T-helper 17 cell (primary cell): ENCODE data around the gene CSNK1E. TPM values are rescaled to one million over a fixed set of nuclear protein-coding genes. Genes with fewer than 3 reads are reported as not detected.
"Not testable (repeated sequence)": the region's sequence is repeated elsewhere in the genome, so short reads cannot be mapped to it uniquely, and the experiment has no call there.

Source experiments
- ATAC-seq: fragments of 150-1000 bp; cut with Tn5 transposase; 2 replicates; pipeline ENCODE4 v1.10.0; 2021; ENCODE audit warnings: mild to moderate bottlenecking, moderate library complexity
- DNase-seq, 3 donors: peaks; one replicate each; pipeline versions ENCODE4 v3.0.0 to v3.0.0-alpha.2; 2020 to 2021
- H3K9me3 ChIP-seq: one replicate; pipeline ENCODE4 v1.7.0; 2013; ENCODE audit warnings: low read length, mild to moderate bottlenecking; ENCODE audit not compliant: control insufficient read depth, poor library complexity, severe bottlenecking
- H3K27ac Mint-ChIP-seq: one replicate; pipeline ENCODE4 v1.8.0; 2022; ENCODE audit warnings: mild to moderate bottlenecking, moderate library complexity, mixed read lengths
- H3K27me3 Mint-ChIP-seq: one replicate; pipeline ENCODE4 v1.8.0; 2022; ENCODE audit warnings: mixed read lengths
- H3K36me3 Mint-ChIP-seq: one replicate; pipeline ENCODE4 v1.8.0; 2022; ENCODE audit warnings: low read depth, mixed read lengths
- H3K4me1 Mint-ChIP-seq: one replicate; pipeline ENCODE4 v1.8.0; 2022; ENCODE audit warnings: mild to moderate bottlenecking, mixed read lengths
- H3K4me3 Mint-ChIP-seq: one replicate; pipeline ENCODE4 v1.8.0; 2022; ENCODE audit warnings: mild to moderate bottlenecking, moderate library complexity, mixed read lengths
- total RNA-seq, 4 donors: library from RNA in 2 of 4; stranded (reverse) in 2 of 4; gene quantifications; one replicate each; pipeline ENCODE4 v1.2.3 and lab custom pipeline; 2022 to 2026

Gene CSNK1E
- 100 to 1,000 TPM; 157 to 174 TPM for total RNA-seq
- total RNA-seq (lab: John Stamatoyannopoulos, UW) = 58.2 to 77.8 reads per million in 2 donors

GRCh38 chr22:38317122-38317994, at the start of gene CSNK1E:
TSS of gene CSNK1E (minus strand) at chr22:38317433. CDS start at chr22:38314157, 3,276 bp downstream.
- peak; percentile 70 for ATAC-seq
- Mint-ChIP-seq H3K36me3 (no peaks in the 10 kb centered on the region), H3K27ac (peak within 1 kb of the TSS; percentile 95), H3K4me1 (peaks cover 35% of the 10 kb centered on the region), H3K27me3 (no peaks in the 10 kb centered on the region), H3K4me3 (peak within 1 kb of the TSS; percentile 90)
- H3K9me3 ChIP-seq = no peaks in the 10 kb centered on the region
- peak; percentile 68 to 77 (median 71) for DNase-seq

DNA sequence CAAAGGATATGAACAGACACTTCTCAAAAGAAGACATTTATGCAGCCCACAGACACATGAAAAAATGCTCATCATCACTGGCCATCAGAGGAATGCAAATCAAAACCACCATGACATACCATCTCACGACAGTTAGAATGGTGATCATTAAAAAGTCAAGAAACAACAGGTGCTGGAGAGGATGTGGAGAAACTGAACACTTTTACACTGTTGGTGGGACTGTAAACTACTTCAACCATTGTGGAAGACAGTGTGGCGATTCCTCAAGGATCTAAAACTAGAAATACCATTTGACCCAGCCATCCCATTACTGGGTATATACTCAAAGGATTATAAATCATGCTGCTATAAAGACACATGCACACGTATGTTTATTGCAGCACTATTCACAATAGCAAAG, 48.6 kb upstream of the CSNK1E start:
- H3K27ac Mint-ChIP-seq, ATAC-seq, H3K4me3 Mint-ChIP-seq, DNase-seq, H3K9me3 ChIP-seq, H3K4me1 Mint-ChIP-seq, H3K27me3 Mint-ChIP-seq, H3K36me3 Mint-ChIP-seq: not testable (repeated sequence)

GRCh38 chr22:38365174-38365573, 47.9 kb upstream of the CSNK1E start:
- not testable (repeated sequence) for DNase-seq

GRCh38 chr22:38360560-38360959, 43.3 kb upstream of the CSNK1E start:
- H3K4me3 Mint-ChIP-seq, H3K9me3 ChIP-seq, H3K4me1 Mint-ChIP-seq, H3K27ac Mint-ChIP-seq, ATAC-seq, H3K36me3 Mint-ChIP-seq, H3K27me3 Mint-ChIP-seq, DNase-seq: not testable (repeated sequence)

More at GRCh38 chr22:38365174-38365573, 47.9 kb upstream of the CSNK1E start:
- H3K27ac Mint-ChIP-seq, H3K4me1 Mint-ChIP-seq, H3K36me3 Mint-ChIP-seq, H3K27me3 Mint-ChIP-seq, ATAC-seq, H3K9me3 ChIP-seq, H3K4me3 Mint-ChIP-seq: not testable (repeated sequence)

GRCh38 chr22:38359817-38360216, 42.6 kb upstream of the CSNK1E start:
- H3K36me3 Mint-ChIP-seq, H3K4me1 Mint-ChIP-seq, DNase-seq, H3K27me3 Mint-ChIP-seq, H3K4me3 Mint-ChIP-seq, H3K9me3 ChIP-seq, ATAC-seq: not testable (repeated sequence)
- peak overlapping the region; percentile 43 for H3K27ac Mint-ChIP-seq

DNA sequence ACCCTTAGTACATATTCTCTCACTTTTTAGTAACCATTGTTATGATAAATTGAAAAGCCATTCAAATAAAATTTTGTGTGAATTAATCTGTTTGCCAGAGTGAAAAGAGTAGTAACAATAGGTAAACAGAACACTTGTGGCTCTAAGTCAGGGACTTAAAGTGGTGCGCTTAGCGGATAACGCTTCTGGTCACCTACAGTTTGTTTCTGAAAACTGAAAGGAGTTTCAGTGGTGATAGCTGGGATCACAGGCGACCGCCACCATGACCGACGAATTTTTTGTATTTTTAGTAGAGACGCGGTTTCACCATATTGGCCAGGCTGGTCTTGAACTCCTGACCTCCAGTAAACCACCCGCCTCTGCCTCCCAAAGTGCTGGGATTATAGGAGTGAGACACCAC, 40.7 kb upstream of the CSNK1E start:
- H3K9me3 ChIP-seq, H3K4me3 Mint-ChIP-seq, DNase-seq, H3K4me1 Mint-ChIP-seq, H3K27me3 Mint-ChIP-seq, H3K27ac Mint-ChIP-seq, ATAC-seq, H3K36me3 Mint-ChIP-seq: not testable (repeated sequence)

GRCh38 chr22:38355275-38355674, 38.0 kb upstream of the CSNK1E start:
- Mint-ChIP-seq H3K27me3 (no peaks in the 10 kb centered on the region), H3K4me3 (no peak overlapping the region), H3K4me1 (peaks cover 4% of the 10 kb centered on the region), H3K36me3 (no peaks in the 10 kb centered on the region), H3K27ac (no peak overlapping the region)
- H3K9me3 ChIP-seq = no peaks in the 10 kb centered on the region
- no peak for DNase-seq
- no peak for ATAC-seq

DNA sequence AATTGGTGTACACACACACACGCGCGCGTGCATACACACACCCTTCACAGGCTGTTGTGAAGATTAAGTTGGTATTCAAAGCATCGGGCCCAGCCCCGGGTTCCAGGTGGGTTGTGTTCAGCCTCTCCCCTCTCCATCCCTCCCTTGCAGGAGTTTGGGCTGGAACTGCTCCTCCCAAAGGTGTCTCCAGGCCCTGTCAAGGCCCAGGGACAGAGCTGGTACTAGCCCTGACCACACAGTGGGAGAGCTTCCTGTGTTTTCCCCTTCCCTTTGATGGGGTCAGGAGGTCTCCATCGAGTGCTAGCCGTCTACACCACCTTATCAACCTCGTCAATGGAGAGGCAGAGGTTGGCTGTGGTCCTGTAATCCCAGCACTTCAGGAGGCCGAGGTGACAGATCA, 36.5 kb upstream of the CSNK1E start:
- peaks cover 2% of the 10 kb centered on the region for H3K4me1 Mint-ChIP-seq
- no peak overlapping the region for H3K4me3 Mint-ChIP-seq
- ATAC-seq (no peak), DNase-seq (no peak)
- H3K9me3 ChIP-seq = no peaks in the 10 kb centered on the region
- no peaks in the 10 kb centered on the region for H3K27me3 Mint-ChIP-seq
- no peaks in the 10 kb centered on the region for H3K36me3 Mint-ChIP-seq
- H3K27ac Mint-ChIP-seq = no peak overlapping the region

- Mint-ChIP-seq H3K27ac (no peak overlapping the region), H3K27me3 (no peaks in the 10 kb centered on the region), H3K4me1 (peaks cover 2% of the 10 kb centered on the region), H3K36me3 (no peaks in the 10 kb centered on the region), H3K4me3 (no peak overlapping the region)
- DNase-seq (peak; percentile 56 to 75 (median 67)), ATAC-seq (peak; percentile 93)
- no peaks in the 10 kb centered on the region for H3K9me3 ChIP-seq
Measured at GRCh38 chr22:38353142-38353629, 36.0 kb upstream of the CSNK1E start.

- Mint-ChIP-seq H3K36me3 (no peaks in the 10 kb centered on the region), H3K27me3 (no peaks in the 10 kb centered on the region), H3K4me1 (peaks cover 4% of the 10 kb centered on the region), H3K4me3 (no peak overlapping the region), H3K27ac (no peak overlapping the region)
- ATAC-seq (no peak), DNase-seq (no peak)
- no peaks in the 10 kb centered on the region for H3K9me3 ChIP-seq
Measured at GRCh38 chr22:38352436-38352835, 35.2 kb upstream of the CSNK1E start.

DNA sequence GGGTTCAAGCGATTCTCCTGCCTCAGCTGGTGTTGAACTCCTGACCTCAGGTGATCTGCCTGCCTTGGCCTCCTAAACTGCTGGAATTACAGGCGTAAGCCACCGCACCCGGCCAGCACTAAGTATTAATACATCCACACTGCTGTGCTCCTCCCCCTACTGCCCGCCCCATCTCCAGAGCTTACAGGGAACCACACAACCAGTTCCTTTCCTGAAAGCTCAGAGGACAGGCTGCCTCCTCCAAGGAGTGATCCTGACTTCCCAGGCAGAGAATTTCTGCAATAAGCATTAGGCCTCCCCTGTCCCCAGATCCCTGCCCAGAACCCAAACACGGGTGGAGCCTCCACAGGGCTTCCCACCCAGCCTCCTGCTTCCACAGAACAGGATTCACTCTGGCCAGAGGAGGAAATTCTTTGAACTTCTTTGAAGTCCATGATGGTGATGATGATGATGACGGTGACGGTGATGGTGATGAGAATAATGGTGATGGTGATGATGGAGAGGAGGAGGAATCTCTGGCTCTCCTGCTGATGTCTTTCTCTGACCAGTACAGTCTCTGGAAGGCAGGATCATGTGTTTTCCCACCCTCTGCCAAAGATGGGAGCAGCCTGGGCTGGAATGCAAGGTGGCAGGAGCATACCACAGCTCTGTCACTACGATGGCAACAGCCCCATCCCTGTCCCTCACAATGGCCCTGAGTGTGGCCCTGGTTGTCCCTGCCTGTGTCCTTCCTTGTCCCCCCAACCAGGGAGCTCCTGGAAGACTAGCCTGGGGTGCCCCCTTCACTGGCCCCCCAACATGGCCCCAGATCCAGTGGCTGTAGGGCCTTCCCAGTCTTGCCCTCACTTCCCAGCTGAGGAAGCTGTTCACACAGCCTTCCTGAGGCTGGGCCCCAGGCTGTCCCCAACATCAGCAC, 33.5 kb upstream of the CSNK1E start:
- Mint-ChIP-seq H3K4me1 (peaks cover 7% of the 10 kb centered on the region), H3K27ac (peak overlapping the region; percentile 43), H3K27me3 (peaks cover 8% of the 10 kb centered on the region), H3K4me3 (no peak overlapping the region), H3K36me3 (no peaks in the 10 kb centered on the region)
- H3K9me3 ChIP-seq = no peaks in the 10 kb centered on the region
- DNase-seq = no peak
- no peak for ATAC-seq

DNA sequence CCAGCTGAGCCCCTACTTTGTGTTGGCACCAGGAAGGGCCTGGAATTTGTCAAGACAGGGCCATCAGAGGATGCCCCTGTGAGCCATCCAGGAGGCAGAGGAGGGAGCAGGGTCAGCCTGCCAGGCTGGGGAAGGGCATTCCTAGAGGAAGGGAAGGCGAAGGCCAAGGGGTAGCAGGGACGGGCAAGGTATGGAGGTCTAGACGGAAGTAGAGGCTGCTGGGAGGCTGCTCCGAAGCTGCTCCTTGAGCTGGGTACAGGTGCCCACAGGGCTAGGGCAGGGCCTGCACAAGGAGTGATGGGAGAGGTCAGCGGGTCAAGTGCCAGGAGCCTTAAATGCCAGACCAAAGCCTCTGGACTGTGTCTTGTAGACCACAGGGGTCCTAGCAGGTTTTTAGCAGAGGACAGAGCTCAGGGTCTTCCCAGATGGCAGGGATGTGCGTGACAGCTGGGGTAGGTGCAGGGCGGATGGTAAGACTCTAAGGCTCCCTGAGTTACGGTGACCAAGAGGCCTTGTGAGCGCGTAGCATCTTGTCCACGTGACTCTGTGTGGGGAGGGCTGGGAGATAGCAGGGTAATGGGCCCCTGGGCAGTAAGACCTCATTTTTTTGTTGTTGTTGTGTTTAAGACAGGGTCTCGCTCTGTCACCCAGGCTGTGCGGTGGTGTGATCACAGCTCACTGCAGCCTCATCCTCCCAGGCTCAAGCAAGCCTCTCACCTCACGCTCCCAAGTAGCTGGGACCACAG, 31.7 kb upstream of the CSNK1E start:
- H3K4me1 Mint-ChIP-seq = peaks cover 7% of the 10 kb centered on the region

More for the DNA sequence above, 31.7 kb upstream of the CSNK1E start:
- no peaks in the 10 kb centered on the region for H3K9me3 ChIP-seq
- Mint-ChIP-seq H3K36me3 (no peaks in the 10 kb centered on the region), H3K4me3 (no peak overlapping the region), H3K27me3 (peaks cover 8% of the 10 kb centered on the region), H3K27ac (no peak overlapping the region)
- ATAC-seq = no peak
- no peak for DNase-seq
